Panc1 (cell line): Measurements from ENCODE around the gene GTSE1.

ENCODE experiments used
- CTCF ChIP-seq: fragments of 450-650 bp; IDR thresholded peaks from 2 replicates; pipeline ENCODE4 v1.5.1; 2017; ENCODE audit warnings: mild to moderate bottlenecking
- TCF7L2 ChIP-seq: IDR thresholded peaks from 2 replicates; pipeline ENCODE4 v1.6.1; 2011; ENCODE audit warnings: mild to moderate bottlenecking, low read depth, low read length, inconsistent platforms
- TF ChIP-seq, protein P1 (sequence below), 2 experiments: IDR thresholded peaks; 2 replicates each; pipeline ENCODE4 v1.6.1; 2011 to 2012; ENCODE audit warnings: low read depth in 2 of 2, control low read depth in 1 of 2, low read length in 1 of 2, mild to moderate bottlenecking in 1 of 2, moderate library complexity in 1 of 2; ENCODE audit not compliant: insufficient read depth in 1 of 2

DNA sequence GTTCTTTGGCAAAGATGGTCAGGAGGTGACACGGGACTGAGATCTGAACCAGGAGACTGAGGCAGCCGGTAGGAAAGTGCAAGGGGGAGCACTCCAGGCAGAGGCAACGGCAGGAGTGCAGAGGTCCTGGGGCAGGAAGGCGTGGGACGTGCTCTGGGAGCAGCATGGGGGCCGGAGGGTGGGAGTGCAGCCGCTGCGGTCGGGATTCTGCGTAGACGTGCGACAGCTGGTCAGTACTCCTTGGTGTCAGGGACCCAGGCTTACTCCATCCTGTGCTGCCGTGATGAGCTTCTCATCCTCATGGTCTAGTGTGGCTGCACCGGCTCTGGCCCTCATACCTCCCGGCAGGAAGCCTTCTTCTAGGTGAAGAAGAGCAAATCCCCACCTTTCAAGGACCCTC lies 21.9 kb downstream of the GTSE1 start:
- TF ChIP-seq CTCF (no peak), TCF7L2 (no peak)
- TF ChIP-seq, protein P1, sequence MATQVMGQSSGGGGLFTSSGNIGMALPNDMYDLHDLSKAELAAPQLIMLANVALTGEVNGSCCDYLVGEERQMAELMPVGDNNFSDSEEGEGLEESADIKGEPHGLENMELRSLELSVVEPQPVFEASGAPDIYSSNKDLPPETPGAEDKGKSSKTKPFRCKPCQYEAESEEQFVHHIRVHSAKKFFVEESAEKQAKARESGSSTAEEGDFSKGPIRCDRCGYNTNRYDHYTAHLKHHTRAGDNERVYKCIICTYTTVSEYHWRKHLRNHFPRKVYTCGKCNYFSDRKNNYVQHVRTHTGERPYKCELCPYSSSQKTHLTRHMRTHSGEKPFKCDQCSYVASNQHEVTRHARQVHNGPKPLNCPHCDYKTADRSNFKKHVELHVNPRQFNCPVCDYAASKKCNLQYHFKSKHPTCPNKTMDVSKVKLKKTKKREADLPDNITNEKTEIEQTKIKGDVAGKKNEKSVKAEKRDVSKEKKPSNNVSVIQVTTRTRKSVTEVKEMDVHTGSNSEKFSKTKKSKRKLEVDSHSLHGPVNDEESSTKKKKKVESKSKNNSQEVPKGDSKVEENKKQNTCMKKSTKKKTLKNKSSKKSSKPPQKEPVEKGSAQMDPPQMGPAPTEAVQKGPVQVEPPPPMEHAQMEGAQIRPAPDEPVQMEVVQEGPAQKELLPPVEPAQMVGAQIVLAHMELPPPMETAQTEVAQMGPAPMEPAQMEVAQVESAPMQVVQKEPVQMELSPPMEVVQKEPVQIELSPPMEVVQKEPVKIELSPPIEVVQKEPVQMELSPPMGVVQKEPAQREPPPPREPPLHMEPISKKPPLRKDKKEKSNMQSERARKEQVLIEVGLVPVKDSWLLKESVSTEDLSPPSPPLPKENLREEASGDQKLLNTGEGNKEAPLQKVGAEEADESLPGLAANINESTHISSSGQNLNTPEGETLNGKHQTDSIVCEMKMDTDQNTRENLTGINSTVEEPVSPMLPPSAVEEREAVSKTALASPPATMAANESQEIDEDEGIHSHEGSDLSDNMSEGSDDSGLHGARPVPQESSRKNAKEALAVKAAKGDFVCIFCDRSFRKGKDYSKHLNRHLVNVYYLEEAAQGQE (IDR thresholded peaks at IDR 0.05; ENCODE audit: insufficient read depth in 1 of 2, low read depth in 2 of 2, low read length in 1 of 2): no peak
